Nephron (organoid): ENCODE results near the gene SRGN.
A peak's percentile ranks its signal among the peaks of the same experiment; 100 is the strongest.

Experiments used
- H3K27ac Mint-ChIP-seq, 3 experiments: 2 replicates each; pipeline ENCODE4 v1.8.0; 2020; ENCODE audit warnings: mixed read lengths in 3 of 3, mild to moderate bottlenecking in 2 of 3, moderate library complexity in 1 of 3
- H3K27me3 Mint-ChIP-seq: 2 replicates; pipeline ENCODE4 v1.8.0; 2021; ENCODE audit warnings: low read depth, mild to moderate bottlenecking, moderate library complexity, mixed read lengths
- H3K36me3 Mint-ChIP-seq: 2 replicates; pipeline ENCODE4 v1.8.0; 2020; ENCODE audit warnings: low read depth, mixed read lengths
- H3K4me1 Mint-ChIP-seq: 2 replicates; pipeline ENCODE4 v1.8.0; 2020; ENCODE audit warnings: mixed read lengths
- H3K4me3 Mint-ChIP-seq, 3 experiments: 2 replicates each; pipeline ENCODE4 v1.8.0; 2020; ENCODE audit warnings: mild to moderate bottlenecking in 3 of 3, mixed read lengths in 3 of 3, moderate library complexity in 2 of 3
- H3K9me3 Mint-ChIP-seq: 2 replicates; pipeline ENCODE4 v1.8.0; 2020; ENCODE audit warnings: mixed read lengths
- CTCF ChIP-seq, 3 experiments: fragments of 200-600 bp; sonication (generic); IDR thresholded peaks; one replicate each; pipeline ENCODE4 v1.5.0; 2021; ENCODE audit warnings: antibody characterized with exemption in 3 of 3; ENCODE audit not compliant: unreplicated experiment in 3 of 3

Gene SRGN

GRCh38 chr10:69123747-69124562, 36.1 kb downstream of the SRGN start, which contains the start of gene VPS26A:
TSS of gene VPS26A (plus strand) at chr10:69124178. CDS start at chr10:69124278, 100 bp downstream.
- Mint-ChIP-seq H3K4me3 (peak within 1 kb of the TSS; percentile 93 to 96 (median 94)), H3K9me3 (no peaks in the 10 kb centered on the region), H3K36me3 (peaks cover under 1% of the 10 kb centered on the region), H3K27ac (peak within 1 kb of the TSS; percentile 97 to 99 (median 99)), H3K4me1 (peaks cover 19% of the 10 kb centered on the region), H3K27me3 (no peaks in the 10 kb centered on the region)
- TF ChIP-seq CTCF (IDR thresholded peaks at IDR 0.05; ENCODE audit: unreplicated experiment in 3 of 3) = peak in 2 of 3 experiments; percentile 19 to 43

- Mint-ChIP-seq H3K27me3 (no peaks in the 10 kb centered on the region), H3K4me3 (peak overlapping the region; percentile 92 to 96 (median 93)), H3K36me3 (peaks cover 3% of the 10 kb centered on the region), H3K9me3 (no peaks in the 10 kb centered on the region), H3K27ac (peak overlapping the region; percentile 89 to 99 (median 96)), H3K4me1 (peaks cover 23% of the 10 kb centered on the region)
- TF ChIP-seq CTCF (IDR thresholded peaks at IDR 0.05; ENCODE audit: unreplicated experiment in 3 of 3) = no peak
Observed at GRCh38 chr10:69124563-69125268, 36.8 kb downstream of the SRGN start.

- H3K27me3 Mint-ChIP-seq = no peaks in the 10 kb centered on the region
- peaks cover 3% of the 10 kb centered on the region for H3K36me3 Mint-ChIP-seq
- TF ChIP-seq CTCF (IDR thresholded peaks at IDR 0.05; ENCODE audit: unreplicated experiment in 3 of 3) = no peak
- peaks cover 23% of the 10 kb centered on the region for H3K4me1 Mint-ChIP-seq
- peak overlapping the region; percentile 92 to 96 (median 93) for H3K4me3 Mint-ChIP-seq
- no peaks in the 10 kb centered on the region for H3K9me3 Mint-ChIP-seq
- peak overlapping the region; percentile 89 to 99 (median 96) for H3K27ac Mint-ChIP-seq
Observed at GRCh38 chr10:69125554-69125953, 37.7 kb downstream of the SRGN start.

GRCh38 chr10:69130251-69130650, 42.3 kb downstream of the SRGN start:
- TF ChIP-seq CTCF (IDR thresholded peaks at IDR 0.05; ENCODE audit: unreplicated experiment in 3 of 3) = no peak
- Mint-ChIP-seq H3K4me3 (no peak overlapping the region), H3K27ac (peak overlapping the region in 1 of 3 experiments; percentile 6), H3K27me3 (no peaks in the 10 kb centered on the region), H3K36me3 (peaks cover 26% of the 10 kb centered on the region), H3K4me1 (peaks cover 12% of the 10 kb centered on the region), H3K9me3 (no peaks in the 10 kb centered on the region)

GRCh38 chr10:69139961-69140360, 52.1 kb downstream of the SRGN start:
- Mint-ChIP-seq H3K36me3 (peaks cover 39% of the 10 kb centered on the region), H3K27me3 (no peaks in the 10 kb centered on the region), H3K4me1 (no peaks in the 10 kb centered on the region), H3K4me3 (no peak overlapping the region), H3K27ac (no peak overlapping the region), H3K9me3 (no peaks in the 10 kb centered on the region)
- no peak for TF ChIP-seq CTCF (IDR thresholded peaks at IDR 0.05; ENCODE audit: unreplicated experiment in 3 of 3)
